Measurements from ENCODE around the gene GDPD3. TPM values are rescaled to one million over a fixed set of nuclear protein-coding genes. Genes with fewer than 3 reads are reported as not detected.

The GDPD3 gene
- total and polyA plus RNA-seq, 2 of the 13 experiments (the other 11 are each of a cell fraction or from before 2014, with no cell fraction given): 18.7 to 20.6 TPM

DNA sequence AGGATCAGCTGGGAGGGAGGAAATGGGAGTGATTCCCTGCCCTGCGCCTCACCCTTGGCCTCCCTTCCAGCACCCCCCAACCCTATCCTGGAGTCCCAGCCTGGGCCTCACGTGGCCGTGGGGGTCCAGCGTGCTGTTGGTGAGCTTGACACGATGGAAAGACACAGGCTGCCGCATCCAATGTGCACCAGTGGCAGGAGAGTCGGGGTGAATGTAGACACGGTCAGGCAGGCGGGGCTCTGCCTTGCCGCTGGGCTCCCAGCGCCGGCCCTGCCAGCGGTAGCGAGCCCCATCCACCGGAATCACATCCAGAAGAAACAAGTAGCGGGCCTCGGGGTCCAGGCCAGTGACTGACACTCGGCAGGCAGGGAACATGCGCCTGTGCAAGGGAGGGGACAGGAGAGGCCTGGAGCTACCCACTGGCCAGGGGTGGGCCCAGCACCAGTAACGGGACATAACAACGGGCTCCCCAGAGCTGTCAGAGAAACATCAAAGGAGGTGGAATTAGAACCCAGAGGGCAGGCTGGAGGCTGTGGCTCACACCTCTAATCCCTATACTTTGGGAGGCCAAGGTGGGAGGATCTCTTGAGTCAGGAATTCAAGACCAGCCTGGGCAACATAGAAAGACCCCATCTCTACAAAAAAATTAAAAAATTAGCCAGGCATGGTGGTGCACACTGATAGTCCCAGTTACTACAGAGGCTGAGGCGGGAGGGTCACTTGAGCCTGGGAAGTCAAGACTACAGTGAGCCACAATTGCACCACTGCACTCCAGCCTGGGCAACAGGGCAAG, 24.3 kb downstream of the GDPD3 start (continued):
- TF ChIP-seq ZNF891 (CRISPR knock-in tag; IDR thresholded peaks at IDR 0.05): peak; percentile 52; the same call in 1 of the 2 replicates
- TF ChIP-seq ZNF800 (CRISPR knock-in tag; IDR thresholded peaks at IDR 0.05): peak; percentile 54; the same call in 1 of the 2 replicates
- no peak for TF ChIP-seq HNF4A (CRISPR knock-in tag; IDR thresholded peaks at IDR 0.05)
- TF ChIP-seq, protein P1, sequence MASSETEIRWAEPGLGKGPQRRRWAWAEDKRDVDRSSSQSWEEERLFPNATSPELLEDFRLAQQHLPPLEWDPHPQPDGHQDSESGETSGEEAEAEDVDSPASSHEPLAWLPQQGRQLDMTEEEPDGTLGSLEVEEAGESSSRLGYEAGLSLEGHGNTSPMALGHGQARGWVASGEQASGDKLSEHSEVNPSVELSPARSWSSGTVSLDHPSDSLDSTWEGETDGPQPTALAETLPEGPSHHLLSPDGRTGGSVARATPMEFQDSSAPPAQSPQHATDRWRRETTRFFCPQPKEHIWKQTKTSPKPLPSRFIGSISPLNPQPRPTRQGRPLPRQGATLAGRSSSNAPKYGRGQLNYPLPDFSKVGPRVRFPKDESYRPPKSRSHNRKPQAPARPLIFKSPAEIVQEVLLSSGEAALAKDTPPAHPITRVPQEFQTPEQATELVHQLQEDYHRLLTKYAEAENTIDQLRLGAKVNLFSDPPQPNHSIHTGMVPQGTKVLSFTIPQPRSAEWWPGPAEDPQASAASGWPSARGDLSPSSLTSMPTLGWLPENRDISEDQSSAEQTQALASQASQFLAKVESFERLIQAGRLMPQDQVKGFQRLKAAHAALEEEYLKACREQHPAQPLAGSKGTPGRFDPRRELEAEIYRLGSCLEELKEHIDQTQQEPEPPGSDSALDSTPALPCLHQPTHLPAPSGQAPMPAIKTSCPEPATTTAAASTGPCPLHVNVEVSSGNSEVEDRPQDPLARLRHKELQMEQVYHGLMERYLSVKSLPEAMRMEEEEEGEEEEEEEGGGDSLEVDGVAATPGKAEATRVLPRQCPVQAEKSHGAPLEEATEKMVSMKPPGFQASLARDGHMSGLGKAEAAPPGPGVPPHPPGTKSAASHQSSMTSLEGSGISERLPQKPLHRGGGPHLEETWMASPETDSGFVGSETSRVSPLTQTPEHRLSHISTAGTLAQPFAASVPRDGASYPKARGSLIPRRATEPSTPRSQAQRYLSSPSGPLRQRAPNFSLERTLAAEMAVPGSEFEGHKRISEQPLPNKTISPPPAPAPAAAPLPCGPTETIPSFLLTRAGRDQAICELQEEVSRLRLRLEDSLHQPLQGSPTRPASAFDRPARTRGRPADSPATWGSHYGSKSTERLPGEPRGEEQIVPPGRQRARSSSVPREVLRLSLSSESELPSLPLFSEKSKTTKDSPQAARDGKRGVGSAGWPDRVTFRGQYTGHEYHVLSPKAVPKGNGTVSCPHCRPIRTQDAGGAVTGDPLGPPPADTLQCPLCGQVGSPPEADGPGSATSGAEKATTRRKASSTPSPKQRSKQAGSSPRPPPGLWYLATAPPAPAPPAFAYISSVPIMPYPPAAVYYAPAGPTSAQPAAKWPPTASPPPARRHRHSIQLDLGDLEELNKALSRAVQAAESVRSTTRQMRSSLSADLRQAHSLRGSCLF (CRISPR knock-in tag; IDR thresholded peaks at IDR 0.05; ENCODE audit: borderline replicate concordance): no peak
- TF ChIP-seq ZNF232 (CRISPR knock-in tag; IDR thresholded peaks at IDR 0.05; ENCODE audit: borderline replicate concordance): no peak
- TF ChIP-seq ZNF484 (CRISPR knock-in tag; IDR thresholded peaks at IDR 0.05; ENCODE audit: borderline replicate concordance, low read depth): no peak
- no peak for TF ChIP-seq ZNF18 (CRISPR knock-in tag; IDR thresholded peaks at IDR 0.05; ENCODE audit: insufficient replicate concordance)
- no peak for TF ChIP-seq SRSF4 (IDR thresholded peaks at IDR 0.05; ENCODE audit: low read depth, low read length, poor library complexity, severe bottlenecking)
- TF ChIP-seq NCOR1 (IDR thresholded peaks at IDR 0.05; ENCODE audit: borderline replicate concordance, low read length): no peak
- TF ChIP-seq HMGA1 (CRISPR knock-in tag; conservative IDR thresholded peaks at IDR 0.05): no peak
- no peak for TF ChIP-seq TFE3 (CRISPR knock-in tag; IDR thresholded peaks at IDR 0.05)
- TF ChIP-seq ZBTB25 (CRISPR knock-in tag; IDR thresholded peaks at IDR 0.05): no peak
- no peak for TF ChIP-seq SMC3 (IDR thresholded peaks at IDR 0.05; ENCODE audit: low read length)
- TF ChIP-seq JUND (CRISPR knock-in tag; IDR thresholded peaks at IDR 0.05): no peak

All from HepG2 (cell line).